Ascending aorta (tissue), 2 donors: ENCODE data around the gene ASPDH. TPM values are rescaled to one million over a fixed set of nuclear protein-coding genes. Genes with fewer than 3 reads are reported as not detected.

Source experiments
- DNase-seq, 2 donors: peaks; one replicate each; pipeline ENCODE4 v3.0.0-alpha.2; 2019; ENCODE audit warnings: low spot score in 2 of 2
- H3K27ac ChIP-seq, 2 donors: fragments of 200-600 bp; sonication (generic); one replicate each; pipeline ENCODE4 v1.5.1; 2016 to 2017; ENCODE audit warnings: mild to moderate bottlenecking in 1 of 2
- H3K27me3 ChIP-seq: fragments of 200-600 bp; sonication (generic); one replicate; pipeline ENCODE4 v1.5.1; 2017
- H3K36me3 ChIP-seq, 2 donors: fragments of 200-600 bp; sonication (generic); one replicate each; pipeline ENCODE4 v1.5.1; 2016
- H3K4me1 ChIP-seq, 2 donors: fragments of 200-600 bp; sonication (generic); one replicate each; pipeline ENCODE4 v1.5.1; 2016 to 2017; ENCODE audit warnings: mild to moderate bottlenecking in 1 of 2
- H3K4me3 ChIP-seq, 2 donors: fragments of 200-600 bp; sonication (generic); one replicate each; pipeline ENCODE4 v1.5.1; 2016 to 2017; ENCODE audit warnings: mild to moderate bottlenecking in 1 of 2
- H3K9me3 ChIP-seq, 2 donors: fragments of 200-600 bp; sonication (generic); one replicate each; pipeline ENCODE4 v1.5.1; 2016
- CTCF ChIP-seq, 3 experiments: fragments of 200-600 bp in 2 of 3; fragments of 450-650 bp in 1 of 3; sonication (generic) in 2 of 3; IDR thresholded peaks; one replicate each; pipeline ENCODE4 v1.5.1; 2016 to 2019; ENCODE audit warnings: antibody characterized with exemption in 3 of 3, mild to moderate bottlenecking in 1 of 3, moderate library complexity in 1 of 3
- intact Hi-C: fragments of 100-400 bp; cut with DNase I; formaldehyde crosslinking; loops from one replicate; pipeline ENCODE4 v1.15.1; 2023
- total RNA-seq: library from RNA; depleted of rRNA; stranded (reverse); fragments of >200 nt; gene quantifications from one replicate; pipeline ENCODE4 v1.1.0, GENCODE V29; 2016

Gene ASPDH
- total RNA-seq, 1 donor from 2014 or later = not detected

GRCh38 chr19:50496189-50497021 lies 17.3 kb downstream of the ASPDH start:
- no peak overlapping the region for H3K4me3 ChIP-seq
- no peak for DNase-seq
- no peaks in the 10 kb centered on the region for H3K9me3 ChIP-seq
- H3K4me1 ChIP-seq = no peaks in the 10 kb centered on the region
- H3K36me3 ChIP-seq = no peaks in the 10 kb centered on the region
- TF ChIP-seq CTCF (IDR thresholded peaks at IDR 0.05) = no peak
- intact Hi-C loops = no loop called here
- H3K27me3 ChIP-seq = no peaks in the 10 kb centered on the region
- no peak overlapping the region for H3K27ac ChIP-seq

GRCh38 chr19:50495020-50495531 lies 18.6 kb downstream of the ASPDH start:
- DNase-seq = no peak
- no peak for TF ChIP-seq CTCF (IDR thresholded peaks at IDR 0.05)

GRCh38 chr19:50494186-50495019 lies 19.3 kb downstream of the ASPDH start:
- no peak for TF ChIP-seq CTCF (IDR thresholded peaks at IDR 0.05)
- H3K36me3 ChIP-seq = no peaks in the 10 kb centered on the region
- intact Hi-C loops = no loop called here
- no peak overlapping the region for H3K27ac ChIP-seq
- DNase-seq = no peak
- H3K27me3 ChIP-seq = no peaks in the 10 kb centered on the region
- H3K9me3 ChIP-seq = no peaks in the 10 kb centered on the region
- H3K4me1 ChIP-seq = no peaks in the 10 kb centered on the region
- H3K4me3 ChIP-seq = no peak overlapping the region

More at GRCh38 chr19:50495020-50495531, 18.6 kb downstream of the ASPDH start:
- intact Hi-C loops = no loop called here
- Histone ChIP-seq H3K4me3 (no peak overlapping the region), H3K27me3 (no peaks in the 10 kb centered on the region), H3K9me3 (no peaks in the 10 kb centered on the region), H3K4me1 (no peaks in the 10 kb centered on the region), H3K27ac (no peak overlapping the region), H3K36me3 (no peaks in the 10 kb centered on the region)

- no peaks in the 10 kb centered on the region for H3K4me1 ChIP-seq
- H3K9me3 ChIP-seq = no peaks in the 10 kb centered on the region
- H3K27ac ChIP-seq = no peak overlapping the region
- TF ChIP-seq CTCF (IDR thresholded peaks at IDR 0.05) = no peak
- no peak overlapping the region for H3K4me3 ChIP-seq
- no peak for DNase-seq
- no peaks in the 10 kb centered on the region for H3K36me3 ChIP-seq
- no peaks in the 10 kb centered on the region for H3K27me3 ChIP-seq
- intact Hi-C loops = no loop called here
Measured at GRCh38 chr19:50493171-50493570, 20.5 kb downstream of the ASPDH start.

- H3K27ac ChIP-seq = no peak overlapping the region
- no peak overlapping the region for H3K4me3 ChIP-seq
- H3K4me1 ChIP-seq = no peaks in the 10 kb centered on the region
- no peaks in the 10 kb centered on the region for H3K36me3 ChIP-seq
- no peak for DNase-seq
- no peaks in the 10 kb centered on the region for H3K27me3 ChIP-seq
- intact Hi-C loops = no loop called here
- H3K9me3 ChIP-seq = no peaks in the 10 kb centered on the region
- no peak for TF ChIP-seq CTCF (IDR thresholded peaks at IDR 0.05)
Measured at GRCh38 chr19:50492303-50493052, 21.2 kb downstream of the ASPDH start.
